OCI-M1 (cell line): ENCODE data around the gene BPIFB4.
"Not testable (repeated sequence)": the region's sequence is repeated elsewhere in the genome, so short reads cannot be mapped to it uniquely, and the experiment has no call there.

Source experiments
- DNase-seq: peaks from one replicate; lab custom pipeline; 2025; lab: John Stamatoyannopoulos, UW

Gene BPIFB4

DNA sequence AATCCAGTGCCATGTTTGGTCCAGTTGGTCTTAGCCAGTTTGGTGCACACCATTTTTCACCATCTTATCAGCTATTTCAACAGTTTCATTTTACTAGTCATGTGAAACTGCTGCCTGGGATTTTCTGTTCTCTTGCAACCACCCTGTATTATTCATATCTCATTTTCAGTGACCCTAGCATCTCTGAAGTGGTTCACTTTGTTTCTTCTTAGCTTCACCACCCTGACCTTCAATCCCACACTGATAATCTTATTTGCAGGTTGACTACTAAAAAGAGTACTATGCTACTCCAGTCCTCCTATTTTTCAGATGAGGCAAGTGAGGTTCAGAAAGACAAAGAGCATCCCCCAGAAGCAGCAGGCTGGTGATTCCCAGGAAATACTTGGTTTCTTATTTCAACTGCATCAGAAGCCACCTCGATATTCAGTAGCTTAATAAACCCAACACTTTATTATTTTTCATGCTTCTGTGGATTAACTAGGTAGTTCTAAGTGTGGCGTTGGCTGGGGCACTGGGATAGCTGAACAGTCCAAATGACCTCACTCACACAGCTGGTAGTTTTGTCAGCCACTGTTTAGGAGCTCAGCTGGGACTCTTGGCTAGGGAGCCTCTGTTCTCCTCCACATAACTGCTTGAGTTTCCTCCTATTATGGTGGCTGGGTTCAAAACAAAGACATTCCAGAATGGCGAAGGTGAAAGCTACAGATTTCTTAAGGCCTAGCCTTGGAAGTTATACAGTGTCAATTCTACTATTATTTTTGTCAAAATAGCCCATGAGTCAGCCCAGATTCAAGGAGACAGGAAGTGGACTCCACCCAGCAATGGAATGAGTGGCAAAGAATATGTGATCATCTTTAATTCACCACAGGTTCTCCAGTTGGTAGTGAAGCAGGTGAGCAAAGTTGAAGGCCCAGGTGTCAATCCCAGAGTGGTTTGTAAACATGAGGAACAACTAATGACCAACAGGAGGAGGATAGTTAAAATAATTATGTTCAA lies 40.6 kb downstream of the BPIFB4 start:
- no peak for DNase-seq

DNA sequence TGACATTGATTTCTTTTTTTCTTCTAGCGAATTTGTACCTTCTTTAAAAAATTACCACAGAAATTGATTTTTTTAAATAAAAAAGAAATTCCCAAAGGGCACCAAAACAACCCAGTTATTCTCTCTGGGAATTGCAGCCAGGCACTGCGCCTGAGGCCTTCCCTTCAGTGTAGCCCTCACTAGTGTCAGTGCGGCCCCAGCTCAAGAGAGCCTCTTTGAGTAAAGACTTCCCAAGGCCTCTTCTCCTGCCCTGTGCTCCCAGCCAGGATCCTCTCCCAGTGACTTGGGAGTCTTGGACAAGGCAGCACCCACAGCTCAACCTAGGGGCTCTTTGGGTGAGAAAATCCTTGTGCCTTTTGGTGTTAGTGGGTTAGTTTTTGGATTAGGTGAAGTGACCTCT lies 41.5 kb downstream of the BPIFB4 start:
- no peak for DNase-seq

DNA sequence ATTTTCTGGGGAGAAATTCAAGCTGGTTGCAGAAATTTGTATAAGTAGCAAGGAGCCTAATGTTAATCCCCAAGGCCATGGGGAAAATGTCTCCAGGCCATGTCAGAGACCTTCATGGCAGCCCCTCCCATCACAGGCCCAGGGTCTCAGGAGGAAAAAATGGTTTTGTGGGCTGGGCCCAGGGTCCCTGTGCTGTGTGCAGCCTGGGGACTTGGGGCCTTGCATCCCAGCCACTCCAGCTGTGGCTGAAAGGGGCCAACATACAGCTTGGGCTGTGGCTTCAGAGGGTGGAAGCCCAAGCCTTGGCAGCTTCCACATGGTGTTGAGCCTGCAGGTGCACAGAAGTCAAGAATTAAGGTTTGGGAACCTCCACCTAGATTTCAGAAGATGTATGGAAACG lies 42.9 kb downstream of the BPIFB4 start:
- not testable (repeated sequence) for DNase-seq

DNA sequence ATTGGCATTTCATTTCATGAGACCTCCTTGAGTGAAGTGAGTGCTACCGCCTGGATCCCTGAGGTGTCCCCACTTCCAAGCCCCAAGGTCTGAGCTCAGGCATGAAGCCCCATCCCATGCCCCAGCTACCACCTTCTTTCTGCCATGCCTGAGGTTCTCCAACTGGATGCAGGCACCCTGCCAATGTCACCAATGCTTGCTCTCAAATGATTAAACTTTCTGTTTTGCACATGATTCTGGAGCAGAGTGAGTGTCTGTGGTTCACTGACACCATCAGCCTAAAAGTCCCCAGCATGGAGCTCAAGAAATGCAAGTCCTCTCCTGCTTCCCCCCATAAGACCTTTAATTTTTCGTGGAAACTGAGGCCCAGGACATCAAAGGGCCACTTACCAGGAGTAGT lies 44.8 kb downstream of the BPIFB4 start:
- no peak for DNase-seq

DNA sequence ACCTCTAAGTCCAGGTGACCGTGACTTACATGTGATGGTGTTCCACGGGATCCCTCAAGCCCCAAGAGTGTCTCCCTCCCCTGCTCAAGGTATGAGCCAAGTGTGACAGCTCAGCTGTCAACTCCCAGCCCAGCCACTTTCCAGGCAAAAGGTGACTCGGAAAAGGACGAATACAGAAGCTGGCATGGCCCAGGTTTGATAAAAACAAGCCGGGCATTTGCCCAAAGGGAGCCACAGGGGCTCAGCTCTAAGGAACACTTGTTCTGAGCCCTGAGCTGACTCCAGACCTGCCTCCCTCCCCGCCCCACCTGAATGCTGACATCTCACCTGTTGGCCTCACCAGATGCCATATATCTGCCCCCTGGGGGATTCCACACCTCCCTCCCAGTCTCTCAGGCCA lies 45.6 kb downstream of the BPIFB4 start:
- no peak for DNase-seq

DNA sequence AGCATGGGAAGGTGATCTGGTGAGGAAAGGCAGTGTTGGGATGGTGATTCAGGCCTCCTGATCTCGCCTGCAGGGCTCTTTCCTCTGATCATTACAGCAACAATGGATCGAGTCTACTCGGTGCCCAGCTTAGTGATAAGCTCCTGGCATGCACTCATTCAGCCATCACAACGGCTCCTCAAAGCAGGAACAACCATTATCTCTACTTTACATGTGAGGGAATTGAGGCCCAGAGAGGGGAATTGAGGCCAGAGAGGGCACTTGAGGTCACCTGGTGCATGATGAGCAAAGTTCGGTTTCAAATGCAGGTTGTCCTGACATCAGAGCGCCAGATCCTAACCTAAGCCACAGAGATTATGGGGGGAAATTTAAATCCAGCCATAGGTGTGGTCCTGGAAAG lies 46.5 kb downstream of the BPIFB4 start:
- DNase-seq = peak; percentile 21

DNA sequence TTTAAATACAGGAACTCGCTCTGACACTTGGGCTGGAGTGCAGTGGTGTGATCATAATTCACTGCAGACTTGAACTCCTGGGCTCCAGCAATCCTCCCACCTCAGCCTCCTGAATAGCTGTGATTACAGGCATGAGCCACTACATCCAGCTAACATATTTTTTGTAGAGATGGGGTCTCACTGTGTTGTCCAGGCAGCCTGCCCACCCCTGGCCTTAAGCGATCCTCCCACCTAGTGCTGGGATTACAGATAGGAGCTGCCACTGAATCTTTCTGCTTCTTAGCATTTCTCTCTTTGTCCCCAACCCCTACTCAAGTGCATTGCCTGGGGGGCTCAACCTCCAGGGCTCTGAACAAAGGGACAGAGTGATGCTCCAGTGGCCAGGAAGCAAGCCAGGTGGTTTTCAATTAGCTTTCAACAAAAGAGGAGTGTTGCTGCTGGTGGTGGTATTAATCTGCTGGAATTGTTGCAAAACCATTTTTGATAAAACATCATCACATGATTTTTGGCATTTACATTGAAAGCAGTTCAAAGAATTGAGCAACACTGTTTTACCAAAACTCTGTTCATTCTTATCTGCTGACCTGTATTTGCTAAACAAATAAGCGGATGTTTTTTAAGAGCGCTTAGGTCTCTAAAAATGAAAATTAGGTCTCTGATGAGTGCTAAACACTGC lies 48.1 kb downstream of the BPIFB4 start:
- DNase-seq = no peak

DNA sequence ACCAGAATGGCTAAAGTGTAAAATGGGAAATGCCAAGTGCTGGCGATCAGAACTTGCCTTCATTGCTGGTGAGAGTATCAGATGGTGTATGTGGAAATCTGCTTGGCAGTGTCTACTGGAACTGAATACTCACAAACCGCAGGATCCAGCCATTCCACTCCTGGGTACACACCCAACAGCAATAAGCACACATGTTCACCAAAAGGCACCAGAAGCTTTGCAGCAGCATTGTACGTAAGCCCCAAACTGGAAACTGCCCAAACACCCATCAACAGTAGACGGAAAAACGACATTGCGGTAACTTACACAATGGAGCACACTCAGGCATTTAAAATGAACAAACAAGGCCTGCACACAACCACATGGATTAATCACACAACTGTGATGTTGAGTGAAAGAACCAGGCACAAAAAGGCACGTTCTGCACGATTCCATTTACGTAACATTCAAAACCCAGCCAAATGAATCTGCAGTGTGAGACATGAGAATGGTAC lies 51.2 kb downstream of the BPIFB4 start:
- DNase-seq = no peak

DNA sequence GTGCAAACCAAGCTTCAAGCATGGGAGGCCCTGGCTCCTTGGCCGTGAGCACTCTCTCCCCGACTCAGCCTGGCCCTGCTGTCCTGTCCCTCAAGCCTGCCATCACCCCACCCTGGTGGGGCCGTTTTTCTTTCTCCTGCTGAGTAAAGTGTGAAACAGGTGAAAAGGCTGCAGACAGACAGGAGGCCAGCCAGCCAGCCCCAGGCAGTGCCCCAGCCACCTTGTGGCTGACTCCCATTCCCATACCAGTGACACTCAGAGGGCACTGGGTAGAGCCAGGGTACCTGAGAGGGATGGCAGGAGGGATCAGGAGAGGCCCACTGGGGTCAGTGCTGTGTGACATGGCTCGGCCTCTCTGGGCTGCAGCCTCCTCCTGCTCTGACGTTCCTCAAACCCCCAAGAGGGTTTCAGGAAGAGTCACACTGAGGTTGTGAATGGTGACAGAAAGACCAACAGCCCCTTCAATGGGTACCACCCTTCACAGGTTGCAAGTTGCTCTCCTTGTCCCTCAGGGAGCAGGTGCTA lies 52.6 kb downstream of the BPIFB4 start:
- no peak for DNase-seq

DNA sequence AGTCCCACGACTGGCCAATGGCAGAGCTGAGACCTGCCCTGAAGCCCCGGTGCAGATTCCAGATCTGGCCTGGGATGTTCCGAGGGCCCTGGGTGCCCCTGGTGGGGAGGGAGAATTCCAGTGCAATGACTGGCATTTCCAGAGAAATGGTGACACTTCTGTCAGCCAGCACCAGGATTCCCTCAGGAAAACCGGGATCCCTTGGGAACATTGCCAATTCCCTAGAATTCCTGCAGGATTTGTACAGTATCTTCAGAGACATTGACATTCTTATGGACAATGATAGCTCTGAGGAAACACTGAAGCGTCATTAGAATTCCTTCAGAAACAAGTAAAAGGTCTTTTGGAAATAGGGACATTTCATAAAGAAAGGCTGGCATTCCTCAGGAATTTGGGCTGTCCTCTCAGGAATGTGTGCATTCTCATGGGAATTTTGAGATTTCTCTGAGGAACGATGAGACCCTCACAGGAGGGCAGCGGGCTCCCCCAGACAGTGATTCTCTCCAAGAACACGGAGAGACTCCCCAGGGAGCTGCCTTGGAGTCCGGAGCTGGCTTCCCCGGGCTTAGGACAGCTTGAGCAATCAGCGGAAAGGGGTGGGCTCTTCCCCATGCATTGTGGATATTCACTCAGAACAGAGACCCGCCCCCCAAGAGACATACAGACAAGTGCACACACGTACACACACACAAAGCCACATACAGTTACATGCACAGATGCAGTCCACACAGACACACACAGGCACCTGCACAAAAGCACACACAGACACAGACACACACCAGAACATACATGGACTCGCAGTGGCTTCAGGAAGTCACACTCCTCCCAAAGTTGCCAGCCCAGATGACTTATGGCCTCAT lies 53.3 kb downstream of the BPIFB4 start:
- DNase-seq = no peak

DNA sequence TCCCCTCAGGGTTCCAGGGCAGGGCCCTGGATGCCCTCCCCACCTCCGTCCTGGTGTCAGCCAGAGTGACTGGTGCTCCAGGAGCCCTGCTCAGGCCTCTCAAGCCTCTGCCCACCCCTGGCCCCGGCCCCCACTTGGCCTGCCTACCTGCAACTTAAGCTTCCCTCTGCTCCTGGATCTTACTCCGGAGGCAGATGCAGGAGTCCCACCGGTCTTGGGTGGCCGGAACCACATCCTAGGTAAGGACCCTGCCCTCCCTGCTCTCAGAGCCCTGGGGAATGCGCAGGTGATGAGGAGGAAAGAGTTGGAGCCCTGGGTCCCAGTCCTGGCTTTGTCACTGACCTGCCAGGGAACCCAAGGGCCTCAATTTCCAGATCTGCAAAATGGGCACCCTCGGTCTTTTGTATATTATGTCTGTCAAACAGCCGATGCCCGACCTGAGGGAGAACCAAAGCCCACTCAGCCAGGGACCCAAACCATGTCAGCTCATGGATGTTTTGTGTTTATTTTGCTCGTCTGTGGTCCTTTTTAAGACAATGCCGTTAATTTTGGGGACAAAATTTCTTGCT lies 54.0 kb downstream of the BPIFB4 start:
- no peak for DNase-seq

DNA sequence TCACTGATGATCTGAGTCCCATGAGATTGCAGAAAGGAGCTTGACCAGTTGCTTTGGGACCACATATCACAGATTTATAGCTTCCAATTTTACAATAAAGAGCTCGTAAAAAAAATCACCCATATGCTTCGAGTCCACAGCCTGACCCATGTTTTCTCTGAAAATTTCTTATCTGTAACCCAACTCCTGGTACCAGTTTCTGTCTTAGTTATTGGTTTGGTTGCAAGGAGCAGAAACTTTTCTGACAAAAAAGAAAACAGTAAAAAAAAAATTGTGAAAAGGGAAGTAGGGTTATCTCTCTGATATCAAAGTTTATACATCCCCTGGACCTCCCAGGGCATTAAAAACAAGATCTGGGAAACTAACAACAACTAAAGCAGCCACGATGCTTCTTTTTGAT lies 57.8 kb downstream of the BPIFB4 start:
- DNase-seq = no peak

DNA sequence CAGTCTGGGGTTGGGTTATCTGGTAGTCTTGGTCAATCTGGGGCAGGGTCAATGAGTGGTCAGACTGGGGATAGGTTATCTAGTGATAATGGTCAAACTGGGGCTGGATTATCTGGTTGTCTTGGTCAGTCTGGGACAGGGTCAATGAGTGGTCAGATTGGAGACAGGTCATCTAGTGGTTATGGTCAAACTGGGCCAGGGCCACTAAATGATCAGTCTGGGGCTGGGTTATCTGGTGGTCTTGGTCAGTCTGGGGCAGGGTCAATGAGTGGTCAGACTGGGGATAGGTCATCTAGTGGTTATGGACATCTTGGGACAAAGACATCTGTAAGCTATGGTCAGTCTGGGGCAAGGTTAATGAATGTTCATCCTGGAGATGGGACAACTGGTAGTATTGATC lies 60.0 kb downstream of the BPIFB4 start:
- no peak for DNase-seq

DNA sequence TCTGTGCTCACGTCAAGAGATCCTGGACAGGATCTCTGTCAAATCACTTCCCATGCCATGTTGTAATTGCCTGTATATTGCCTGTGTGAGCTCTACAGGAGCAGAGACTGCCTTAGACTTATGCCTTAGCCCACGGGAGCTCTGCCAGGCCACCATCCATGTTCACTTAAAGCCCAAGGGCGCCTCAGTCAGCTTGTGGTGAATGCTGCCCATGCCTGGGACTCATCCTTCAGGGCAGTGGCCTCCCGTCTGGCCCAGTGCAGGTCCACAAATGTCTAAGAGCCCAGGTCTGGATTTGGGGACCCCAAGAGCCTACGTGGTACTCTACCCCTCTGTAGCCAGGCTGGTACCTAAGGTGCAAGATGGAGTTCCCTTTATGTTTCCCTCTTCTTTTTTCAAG lies 66.1 kb downstream of the BPIFB4 start:
- DNase-seq = no peak

DNA sequence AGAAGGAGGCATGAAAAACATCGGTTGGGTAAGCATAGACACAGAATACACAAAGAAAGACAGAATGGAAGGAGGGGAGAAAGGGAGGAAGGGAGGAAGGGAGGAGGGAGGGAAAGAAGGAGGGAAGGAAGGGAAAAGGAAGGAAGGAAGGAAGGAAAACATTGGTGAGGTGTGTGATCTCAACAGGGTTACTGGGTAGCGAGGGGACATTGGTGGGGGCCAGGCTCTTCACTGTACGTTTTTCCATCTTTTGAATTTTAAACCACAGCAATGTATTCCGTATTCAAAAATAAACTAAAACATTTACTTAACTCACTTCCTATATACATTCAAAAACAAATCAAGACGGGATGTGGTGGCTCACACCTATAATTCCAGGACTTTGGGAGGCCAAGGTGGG lies 67.9 kb downstream of the BPIFB4 start:
- no peak for DNase-seq

DNA sequence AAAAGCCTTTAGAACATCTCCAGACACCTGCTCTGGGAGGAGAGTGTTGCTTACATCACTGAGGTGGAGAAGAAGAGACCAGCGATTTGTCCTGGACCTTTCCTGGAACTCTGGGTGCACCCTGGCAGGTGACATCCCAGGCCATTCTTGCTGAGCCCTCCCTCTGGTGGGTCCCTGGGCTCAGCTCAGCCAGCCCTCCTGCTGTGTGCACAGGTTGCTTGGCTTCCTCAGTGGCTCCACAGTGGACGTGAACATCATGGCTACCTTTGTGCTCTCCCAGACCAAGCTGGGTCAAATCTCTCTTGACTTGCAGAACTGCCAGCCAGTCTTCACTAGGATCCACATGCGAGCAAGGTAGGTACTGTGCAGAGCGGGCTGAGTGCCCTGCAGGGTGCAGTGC lies 68.6 kb downstream of the BPIFB4 start:
- DNase-seq = no peak

DNA sequence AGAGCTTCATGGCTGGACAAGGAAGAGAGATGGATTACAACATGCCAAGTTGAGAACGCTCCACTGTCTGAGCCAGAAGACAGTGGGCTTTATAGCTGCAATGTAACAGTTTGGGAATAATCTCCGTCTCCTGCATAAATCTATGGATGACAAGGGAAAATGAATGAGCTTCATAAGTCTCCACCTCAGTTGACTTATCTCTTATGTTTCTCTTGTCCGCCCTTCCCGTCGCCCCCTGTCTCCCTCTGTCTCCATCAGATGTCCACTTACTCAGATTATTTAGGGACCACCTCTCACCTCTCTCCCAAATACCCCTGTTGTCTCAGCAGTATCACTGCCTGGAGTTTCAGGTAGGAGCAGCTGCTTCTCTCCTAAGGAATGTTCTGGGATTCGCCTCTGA lies 74.8 kb downstream of the BPIFB4 start:
- no peak for DNase-seq

DNA sequence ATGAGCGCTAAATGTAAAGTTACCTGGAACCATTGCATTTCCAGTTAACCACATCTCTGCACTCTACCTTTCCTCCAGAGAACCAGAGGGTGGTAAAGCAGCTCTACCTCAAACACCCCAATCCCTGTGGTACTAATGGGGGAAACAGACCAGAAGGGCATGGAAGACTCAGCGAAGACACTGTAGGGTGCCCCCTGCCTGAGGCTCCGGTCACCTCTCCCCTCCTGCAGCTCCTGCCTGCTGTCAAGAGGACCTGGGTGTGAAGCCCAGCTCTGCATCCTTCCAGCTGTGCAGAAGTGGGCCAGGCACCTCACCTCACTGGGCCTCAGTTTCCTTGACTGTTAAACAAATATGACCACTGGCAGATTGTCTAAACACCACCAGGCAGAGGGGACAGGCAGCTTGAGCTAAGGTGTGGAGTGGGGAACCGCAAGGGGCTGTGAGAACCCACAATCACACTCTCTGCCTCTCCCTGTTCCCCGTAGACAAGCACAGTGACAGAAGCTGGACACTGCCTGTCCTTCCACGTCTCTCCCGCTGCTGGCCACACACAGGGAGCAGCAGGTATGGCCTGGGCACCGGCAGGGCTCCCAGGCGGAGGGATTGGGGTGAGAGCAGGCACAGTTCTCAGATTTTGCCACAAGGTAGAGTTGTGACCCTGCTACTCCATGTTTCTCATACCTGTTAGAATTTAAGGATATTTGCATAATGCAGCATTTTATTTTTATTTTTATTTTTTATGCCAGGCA lies 79.4 kb downstream of the BPIFB4 start:
- DNase-seq = no peak

DNA sequence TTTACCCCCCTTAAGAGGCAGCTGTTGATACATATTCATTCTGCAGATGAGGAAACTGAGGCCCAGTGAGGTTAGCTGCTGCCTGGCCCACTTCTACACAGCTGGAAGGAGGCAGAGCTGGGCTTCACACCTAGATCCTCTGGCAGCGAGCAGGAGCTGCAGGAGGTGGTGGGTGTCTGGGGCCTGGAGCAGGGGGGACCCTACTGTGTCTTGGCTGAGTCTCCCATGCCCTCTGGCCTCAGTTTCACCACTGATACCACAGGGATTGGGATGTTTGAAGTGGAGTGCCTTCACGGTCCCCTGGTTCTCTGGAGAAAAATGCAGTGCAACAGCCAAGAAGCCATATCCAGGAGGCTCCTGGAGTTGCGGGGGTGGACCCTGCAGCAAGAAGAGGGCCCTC lies 80.3 kb downstream of the BPIFB4 start:
- no peak for DNase-seq

DNA sequence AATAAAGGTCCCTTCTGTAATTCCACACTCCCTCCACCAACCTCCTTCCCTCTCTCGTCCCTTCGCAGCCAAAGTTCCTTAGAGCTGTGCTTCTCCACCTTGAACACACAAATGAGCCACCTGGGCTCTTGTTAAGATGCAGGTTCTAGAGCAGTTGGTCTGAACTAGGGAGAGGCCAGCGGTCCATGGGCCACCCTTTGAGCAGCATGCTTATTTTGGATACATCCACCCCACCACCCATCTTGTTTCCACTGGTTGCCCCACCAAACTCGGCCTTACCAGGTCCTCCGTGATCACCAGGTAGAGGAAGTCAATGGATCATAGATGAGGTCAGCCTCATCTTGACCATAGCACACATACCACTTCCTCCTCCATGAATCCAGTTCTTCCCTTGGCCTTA lies 81.2 kb downstream of the BPIFB4 start:
- DNase-seq = no peak
